ENCODE results near the gene OR51V1.

- TF ChIP-seq POLR2A (IDR thresholded peaks at IDR 0.05; ENCODE audit: extremely low read depth, insufficient read length) = no peak
- TF ChIP-seq, protein P1, sequence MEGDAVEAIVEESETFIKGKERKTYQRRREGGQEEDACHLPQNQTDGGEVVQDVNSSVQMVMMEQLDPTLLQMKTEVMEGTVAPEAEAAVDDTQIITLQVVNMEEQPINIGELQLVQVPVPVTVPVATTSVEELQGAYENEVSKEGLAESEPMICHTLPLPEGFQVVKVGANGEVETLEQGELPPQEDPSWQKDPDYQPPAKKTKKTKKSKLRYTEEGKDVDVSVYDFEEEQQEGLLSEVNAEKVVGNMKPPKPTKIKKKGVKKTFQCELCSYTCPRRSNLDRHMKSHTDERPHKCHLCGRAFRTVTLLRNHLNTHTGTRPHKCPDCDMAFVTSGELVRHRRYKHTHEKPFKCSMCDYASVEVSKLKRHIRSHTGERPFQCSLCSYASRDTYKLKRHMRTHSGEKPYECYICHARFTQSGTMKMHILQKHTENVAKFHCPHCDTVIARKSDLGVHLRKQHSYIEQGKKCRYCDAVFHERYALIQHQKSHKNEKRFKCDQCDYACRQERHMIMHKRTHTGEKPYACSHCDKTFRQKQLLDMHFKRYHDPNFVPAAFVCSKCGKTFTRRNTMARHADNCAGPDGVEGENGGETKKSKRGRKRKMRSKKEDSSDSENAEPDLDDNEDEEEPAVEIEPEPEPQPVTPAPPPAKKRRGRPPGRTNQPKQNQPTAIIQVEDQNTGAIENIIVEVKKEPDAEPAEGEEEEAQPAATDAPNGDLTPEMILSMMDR (IDR thresholded peaks at IDR 0.05; ENCODE audit: low read depth, low read length) = no peak
Measured at GRCh38 chr11:5188201-5188600, 12.3 kb downstream of the OR51V1 start.

Measured in NB4 (cell line).